ENCODE measurements around the gene CXCL6.
A peak's percentile ranks its signal among the peaks of the same experiment; 100 is the strongest.

The CXCL6 gene

DNA sequence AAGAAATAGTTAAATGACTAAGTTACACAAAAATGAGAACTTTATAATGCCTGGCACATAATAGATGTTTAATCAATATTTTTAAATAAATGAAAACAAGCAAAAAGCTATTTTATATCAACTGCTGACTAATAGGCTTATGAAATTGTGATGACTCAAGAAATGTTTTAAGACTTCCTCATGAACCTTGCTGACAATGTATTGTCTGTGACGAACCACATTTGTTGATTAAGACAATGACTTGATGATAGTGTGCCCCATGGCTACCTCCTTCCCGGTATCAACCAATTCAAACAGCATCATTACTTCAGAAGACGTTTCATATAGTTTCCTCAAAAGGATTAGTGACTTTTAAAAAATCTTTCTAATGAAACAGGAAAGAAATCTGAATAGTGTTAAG, 7.9 kb downstream of the CXCL6 start:
- DNase-seq, result peak; percentile 27

DNA sequence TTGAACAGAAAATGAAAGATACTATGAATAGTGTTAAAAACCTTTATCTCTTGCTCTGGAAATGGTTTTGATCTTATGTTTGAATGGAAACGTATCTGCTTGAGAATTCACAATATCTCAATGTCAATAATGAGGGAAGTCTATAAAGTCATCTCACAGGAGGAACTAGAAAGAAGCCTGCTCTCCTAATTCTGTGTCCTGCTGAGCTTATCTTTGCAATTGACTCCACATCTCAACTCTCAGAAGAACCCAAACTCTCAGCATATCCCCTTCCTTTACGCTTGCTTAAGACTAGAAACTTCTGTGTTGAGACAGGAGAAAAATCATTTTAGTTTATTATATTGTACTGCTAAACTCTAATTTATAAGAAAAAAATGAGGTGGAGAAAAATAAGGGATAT, 8.3 kb downstream of the CXCL6 start:
- no peak for DNase-seq

DNA sequence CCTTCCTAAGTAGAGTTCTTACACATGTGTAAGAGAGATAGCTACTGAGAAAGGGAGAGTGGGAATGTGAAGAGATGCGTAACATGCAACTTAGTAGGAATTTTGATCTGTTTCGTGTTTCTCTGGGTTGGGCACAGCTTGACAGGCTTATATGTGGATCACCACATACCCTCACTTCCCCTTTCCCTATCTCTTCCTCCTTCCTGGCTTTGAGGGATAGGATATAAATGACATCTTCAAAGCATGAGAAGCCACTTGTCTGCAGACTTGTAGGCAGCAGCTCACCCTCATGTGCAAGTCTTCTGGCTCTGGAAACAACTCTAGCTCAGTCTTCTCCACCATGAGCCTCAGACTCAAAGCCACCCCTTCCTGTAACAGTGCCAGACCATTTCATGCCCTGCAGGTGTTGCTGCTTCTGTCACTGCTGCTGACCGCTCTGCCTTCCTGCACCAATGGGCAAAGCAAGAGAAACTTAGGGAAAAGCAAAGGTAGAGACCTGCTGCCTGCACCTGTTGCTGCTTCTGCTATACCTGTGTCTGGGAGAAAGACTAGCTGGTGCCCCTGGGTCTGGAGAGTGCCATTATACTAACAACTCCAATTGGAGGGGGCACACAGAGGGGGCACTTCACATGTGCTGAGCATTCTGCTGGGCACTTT, 11.2 kb downstream of the CXCL6 start:
- no peak for DNase-seq

DNA sequence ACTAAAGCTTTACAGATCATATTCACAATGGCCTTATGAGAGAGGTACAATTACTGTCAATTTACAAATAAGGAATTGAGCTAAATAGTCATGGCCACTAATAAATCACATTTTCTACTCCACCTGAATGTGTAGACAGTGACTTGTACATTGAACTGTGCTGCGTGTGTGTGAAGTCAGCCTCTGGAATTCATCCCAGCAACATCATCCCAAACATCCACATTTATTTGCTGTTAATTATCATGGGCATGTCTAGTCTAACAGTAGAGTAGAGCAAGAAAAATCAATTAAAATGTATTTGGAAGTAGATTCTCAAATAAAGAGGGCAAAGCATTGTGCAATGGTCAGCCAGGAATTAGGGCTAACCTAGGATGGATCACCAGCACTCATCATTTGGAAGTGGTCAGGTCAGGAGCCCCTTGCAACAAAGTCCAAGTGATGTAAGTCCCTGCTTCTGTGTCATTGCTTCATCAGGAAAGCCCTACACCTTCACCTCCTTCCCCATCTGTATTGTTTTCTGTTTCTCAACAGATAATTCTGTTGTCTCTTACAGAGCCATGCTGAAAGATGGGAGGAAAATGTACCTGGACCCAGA, 11.8 kb downstream of the CXCL6 start:
- no peak for DNase-seq

DNA sequence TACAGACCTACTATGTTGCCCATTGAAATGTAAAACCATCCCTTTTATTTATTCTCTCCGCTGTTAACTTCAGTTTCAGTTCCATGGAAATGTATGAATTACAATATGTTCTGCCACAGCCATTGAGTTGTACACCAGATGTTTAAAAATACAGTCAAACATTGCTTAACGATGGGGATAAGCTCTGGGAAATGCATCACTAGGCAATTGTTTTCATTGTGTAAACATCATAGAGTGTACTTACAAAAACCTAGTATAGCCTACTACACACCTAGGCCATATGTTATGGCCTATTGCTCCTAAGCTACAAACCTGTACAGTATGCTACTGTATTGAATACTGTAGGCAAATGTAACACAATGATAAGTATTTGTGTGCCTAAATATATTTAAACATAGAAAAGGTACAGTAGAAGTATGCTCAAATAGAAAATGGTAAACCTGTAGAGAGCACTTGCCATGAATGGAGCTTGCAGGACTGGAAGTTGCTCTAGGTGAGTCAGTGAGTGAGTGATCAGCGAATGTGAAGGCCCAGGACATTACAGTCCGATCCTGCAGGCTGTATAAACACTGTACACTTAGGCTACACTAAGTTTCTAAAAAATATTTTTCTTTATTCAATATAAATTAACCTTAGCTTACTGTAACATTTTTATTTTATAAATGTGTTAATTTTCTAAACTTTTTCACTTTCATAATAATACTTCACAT, 13.9 kb downstream of the CXCL6 start:
- DNase-seq, result no peak

DNA sequence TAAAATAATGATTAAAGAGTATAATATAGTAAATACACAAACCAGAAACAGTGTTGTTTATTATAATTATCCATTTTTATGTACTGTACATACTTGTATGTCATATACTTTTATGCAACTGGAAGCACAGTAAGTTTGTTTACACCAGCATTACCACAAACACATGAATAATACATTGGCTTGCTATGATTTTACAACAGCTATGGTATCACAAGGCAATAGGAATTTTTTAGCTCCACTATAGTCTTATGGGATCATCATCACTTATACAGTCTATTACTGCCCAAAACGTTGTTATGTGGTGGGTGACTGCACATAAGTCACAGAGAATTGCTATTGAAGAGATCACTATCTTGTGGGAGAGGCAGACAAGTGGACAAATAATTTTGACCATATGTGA, 14.8 kb downstream of the CXCL6 start:
- DNase-seq, result no peak

DNA sequence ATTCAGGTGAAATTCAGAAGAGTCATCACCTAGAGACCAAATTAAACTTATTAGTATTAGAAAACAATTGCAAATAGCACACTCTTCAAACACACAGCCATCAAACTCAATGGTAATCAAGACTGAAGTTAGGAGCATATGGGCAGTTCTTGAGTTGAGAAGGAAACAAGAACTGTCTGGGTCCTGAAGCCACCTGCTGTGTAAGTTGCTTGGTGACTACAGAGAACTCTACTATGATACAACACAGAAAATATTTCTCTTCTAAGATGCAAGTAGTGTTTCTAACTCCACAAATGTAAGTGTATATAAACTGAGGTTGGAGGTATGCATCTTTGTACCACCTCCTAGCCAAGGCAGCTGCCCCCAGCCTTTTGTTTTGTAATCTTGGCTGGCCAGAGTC, 16.3 kb downstream of the CXCL6 start:
- DNase-seq, result no peak

DNA sequence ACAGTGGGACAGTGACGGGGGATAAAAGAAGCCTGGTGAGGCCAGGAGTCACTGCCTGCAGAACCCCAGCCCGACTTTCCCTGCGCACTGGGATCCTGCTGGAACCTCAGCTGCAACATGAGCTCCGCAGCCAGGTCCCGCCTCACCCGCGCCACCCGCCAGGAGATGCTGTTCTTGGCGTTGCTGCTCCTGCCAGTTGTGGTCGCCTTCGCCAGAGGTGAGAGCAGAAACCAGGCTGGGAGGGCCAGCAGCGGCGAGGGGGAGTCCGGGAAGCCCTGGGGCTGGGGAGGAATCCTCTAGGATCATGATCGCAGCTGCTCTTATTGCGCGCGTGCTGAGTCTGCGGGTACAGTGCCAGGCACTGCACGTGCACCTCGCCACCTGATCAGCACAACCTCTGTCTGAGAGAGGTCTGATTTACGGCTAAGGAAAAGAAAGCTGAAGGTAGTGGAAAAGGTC, 16.8 kb downstream of the CXCL6 start, which contains the start of gene PF4V1:
Gene PF4V1 (plus strand): TSS at position 51 of the 459 bp plus-strand sequence. CDS start 67 bp downstream, at position 118.
- DNase-seq, result no peak

DNA sequence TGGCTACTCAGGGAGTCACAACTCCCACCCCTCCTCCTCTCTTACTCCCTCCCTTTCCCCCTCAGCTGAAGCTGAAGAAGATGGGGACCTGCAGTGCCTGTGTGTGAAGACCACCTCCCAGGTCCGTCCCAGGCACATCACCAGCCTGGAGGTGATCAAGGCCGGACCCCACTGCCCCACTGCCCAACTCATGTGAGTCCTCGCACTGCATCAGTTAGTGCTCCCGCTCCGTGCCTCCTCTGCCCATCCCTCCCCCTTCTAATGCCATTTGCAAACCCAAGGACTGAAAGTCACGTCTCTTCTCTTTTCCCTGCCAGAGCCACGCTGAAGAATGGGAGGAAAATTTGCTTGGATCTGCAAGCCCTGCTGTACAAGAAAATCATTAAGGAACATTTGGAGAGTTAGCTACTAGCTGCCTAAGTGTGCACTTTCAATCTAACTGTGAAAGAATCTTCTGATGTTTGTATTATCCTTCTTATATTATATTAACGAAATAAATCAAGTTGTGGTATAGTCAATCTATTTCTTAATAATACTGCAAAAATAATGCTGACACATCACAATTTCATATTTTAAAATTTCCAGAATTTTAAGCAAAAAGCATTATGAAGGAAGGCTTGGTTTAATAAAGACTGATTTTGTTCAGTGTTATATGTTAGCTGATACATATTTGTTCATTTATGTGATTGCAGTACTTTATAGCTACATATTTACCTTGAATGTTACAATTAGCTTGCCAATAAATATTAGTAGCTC, 17.4 kb downstream of the CXCL6 start:
- no peak for DNase-seq

DNA sequence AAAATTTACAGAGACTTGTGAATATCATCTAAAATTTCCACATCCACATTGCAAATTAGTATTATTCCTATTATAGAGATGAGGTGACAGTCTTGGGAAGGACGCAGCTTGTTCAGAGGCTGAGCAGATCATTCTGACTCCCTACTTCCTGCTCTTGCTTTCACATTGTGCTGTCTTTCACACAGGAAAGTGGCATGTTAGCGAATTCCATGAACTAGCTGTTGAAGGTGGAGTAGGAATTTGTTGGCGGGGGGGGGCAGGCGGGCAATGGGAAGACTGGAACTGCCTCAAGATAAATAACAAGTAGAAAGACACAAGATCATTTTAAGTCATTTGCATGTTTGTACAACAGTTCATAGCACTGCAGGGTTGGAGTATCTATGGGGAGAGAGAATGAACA, 18.9 kb downstream of the CXCL6 start:
- no peak for DNase-seq

DNA sequence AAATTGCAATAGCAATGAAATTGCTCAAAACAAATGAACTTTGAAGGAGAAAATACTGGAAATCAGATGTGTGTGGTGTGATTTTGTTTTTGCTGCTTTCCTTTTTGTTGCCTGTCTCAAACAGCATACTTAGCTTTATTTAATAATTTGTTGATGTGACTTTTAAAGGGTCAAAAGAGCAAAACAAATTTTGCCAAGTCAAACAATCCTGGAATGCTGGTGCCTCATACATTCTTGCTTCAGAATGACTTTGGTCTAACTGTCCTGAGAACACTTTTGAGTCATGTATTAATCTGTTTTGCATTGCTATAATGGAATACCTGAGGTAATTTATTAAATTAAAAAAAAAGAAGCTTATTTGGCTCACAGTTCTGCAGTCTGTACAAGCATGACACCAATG, 20.0 kb downstream of the CXCL6 start:
- DNase-seq, result no peak

DNA sequence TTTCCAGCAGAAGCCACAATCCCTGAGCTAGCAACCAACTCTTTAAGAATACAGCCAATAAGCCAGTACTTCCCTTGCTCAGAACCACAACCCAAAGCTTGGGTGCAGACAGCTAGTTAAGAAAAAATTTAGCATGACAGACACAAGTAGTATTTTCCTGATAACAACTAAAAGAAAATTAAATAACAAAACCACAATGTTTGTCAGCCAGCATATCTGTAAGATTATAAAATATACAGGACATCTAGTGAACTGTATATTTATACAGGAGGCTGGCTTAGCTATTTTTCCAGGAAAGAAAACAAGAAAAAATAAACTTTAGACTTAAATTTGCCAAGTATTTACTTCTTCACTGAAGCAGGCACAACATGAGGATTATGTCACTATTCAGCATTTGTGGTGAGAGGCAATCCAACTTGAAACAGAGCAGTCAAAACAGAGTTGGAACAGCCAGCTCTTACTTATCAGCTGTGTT, 23.2 kb downstream of the CXCL6 start:
- DNase-seq, result no peak

DNA sequence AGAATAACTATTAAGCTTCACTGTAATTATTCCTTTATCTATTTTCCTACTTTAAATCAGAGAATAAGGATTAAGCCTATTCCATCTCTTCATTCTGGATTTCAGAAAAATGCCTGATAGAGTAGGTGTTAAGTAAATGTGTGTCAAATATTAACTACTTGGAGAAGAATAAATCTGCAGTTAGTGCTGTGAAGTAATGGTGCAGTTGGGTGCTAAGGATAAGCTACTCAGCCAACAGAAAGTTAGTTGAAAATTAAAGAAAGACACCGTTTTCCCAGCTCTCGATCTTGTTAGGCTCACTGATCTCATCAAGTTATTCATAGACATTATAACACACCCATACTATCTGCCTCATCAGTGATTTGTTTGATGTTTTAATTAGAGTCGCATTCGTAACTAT, 23.7 kb downstream of the CXCL6 start:
- no peak for DNase-seq

DNA sequence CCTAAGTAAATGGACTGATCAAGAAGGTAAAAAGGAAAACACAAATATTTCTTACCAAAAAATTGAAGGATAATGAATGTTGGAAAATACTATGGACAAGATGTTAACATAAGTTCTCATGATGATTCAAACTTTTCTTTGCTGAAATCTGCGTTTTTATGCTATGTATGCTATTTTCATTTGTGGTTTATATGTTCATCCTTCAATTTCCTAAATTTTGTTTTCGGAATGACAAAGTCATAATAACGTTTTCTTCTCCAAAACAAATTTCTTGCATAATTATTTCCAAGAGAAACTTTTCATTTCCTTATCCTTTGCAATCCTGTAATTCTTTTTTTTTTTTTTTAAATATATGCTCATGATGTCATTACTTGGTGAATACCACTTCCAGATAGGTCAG, 24.4 kb downstream of the CXCL6 start:
- no peak for DNase-seq

DNA sequence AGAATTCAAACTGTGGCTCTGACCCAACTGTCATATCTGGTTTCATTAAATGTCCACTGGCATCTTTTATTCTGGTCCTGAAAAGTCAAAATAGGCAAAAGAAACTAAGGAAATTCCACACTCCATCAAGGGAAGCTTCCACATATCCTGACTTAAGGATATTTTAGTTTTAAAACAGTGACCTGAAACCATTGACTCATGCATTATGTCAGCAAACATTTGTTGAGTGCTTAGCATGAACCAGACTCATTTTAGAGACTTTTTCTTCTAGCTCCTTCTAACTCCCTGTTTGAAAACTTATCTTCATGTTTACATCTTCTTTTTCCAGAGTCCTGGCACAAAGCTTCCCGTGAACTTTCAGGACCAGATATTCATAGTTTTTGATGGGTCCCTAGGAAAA, 25.8 kb downstream of the CXCL6 start:
- DNase-seq, result no peak

DNA sequence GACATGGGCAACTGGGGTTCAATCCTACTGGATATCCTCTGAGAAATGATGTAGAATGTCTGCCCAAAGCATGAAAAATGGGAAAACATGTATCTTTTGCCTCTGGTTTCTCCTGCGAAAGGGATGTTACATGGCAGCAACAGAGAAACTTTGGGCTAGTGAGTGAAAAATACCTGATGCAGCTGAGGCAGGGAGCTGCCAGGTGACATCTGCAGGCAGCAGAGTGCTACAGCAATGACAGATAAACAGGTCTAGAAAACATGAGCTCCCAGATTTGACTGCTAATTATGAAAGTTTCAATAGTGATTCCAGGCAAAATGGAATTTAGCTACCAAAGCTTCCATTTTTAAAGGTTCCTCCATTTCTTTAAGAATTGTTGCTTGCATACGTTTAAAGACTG, 27.9 kb downstream of the CXCL6 start:
- DNase-seq, result peak; percentile 40

DNA sequence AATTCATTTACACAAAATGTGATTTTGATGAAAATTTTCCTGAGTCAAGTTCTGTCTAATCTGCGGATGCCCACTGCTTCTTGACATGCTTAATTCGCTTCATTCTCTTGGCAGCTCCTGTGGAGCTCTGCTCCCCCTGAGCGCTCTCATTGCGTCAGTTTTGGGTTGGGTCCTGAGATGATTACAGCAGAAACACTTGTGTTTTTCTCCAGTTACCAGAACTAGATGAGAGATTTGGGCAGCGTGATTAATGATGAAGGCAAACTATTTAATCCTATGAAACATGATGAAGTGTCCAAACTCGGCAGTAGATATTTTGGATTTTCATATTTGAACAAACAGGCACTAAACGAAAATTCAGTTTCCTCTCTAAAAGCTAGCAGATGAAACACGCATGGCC, 28.5 kb downstream of the CXCL6 start:
- no peak for DNase-seq

DNA sequence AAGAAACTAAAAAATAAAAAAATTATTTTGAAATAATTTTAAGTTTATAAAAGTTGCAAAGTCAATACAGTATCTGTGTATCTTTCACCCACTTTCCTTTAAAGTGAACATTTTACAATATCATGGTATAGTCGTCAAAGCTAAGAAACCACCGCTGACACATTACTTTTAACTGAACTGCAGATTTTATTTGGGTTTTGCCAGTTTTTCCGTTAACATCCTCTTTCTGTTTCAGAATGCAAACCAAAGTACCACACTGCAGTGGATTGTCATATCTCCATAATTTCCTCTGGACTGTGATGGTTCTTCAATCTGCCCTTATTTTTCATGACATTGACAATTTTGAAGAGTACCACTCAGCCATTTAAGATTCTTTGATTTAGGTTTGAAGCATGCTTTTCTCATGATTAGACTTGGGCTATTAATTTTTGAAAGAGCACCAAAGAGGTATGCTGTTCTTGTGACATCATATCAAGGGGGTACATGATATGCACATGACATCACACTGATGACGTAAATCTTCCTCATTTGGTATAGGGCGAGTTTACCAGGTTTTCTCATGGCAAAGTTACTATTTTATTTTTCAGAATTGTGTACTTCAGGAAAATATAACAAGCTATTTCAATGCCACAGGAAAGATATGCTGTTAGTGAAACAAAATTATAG, 29.1 kb downstream of the CXCL6 start:
- DNase-seq, result no peak

DNA sequence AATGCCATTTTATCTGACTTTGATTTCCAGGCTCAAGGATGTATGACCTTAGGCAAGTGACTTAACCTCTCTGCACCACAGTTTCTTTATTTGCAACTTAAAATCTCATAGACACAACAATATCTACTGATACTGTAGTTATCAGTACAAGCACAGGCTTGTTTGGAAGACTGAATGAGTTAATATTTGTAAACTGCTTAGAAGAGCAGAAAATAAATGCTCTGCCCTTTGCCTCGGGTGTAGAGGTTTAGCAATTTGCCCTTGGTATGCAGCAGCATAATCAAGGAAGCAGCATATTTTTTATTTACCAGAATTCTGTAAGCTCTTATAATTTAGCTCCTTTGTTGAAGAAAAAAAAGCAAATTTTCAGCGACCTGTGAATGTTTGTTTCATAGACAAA, 29.8 kb downstream of the CXCL6 start:
- DNase-seq, result no peak

DNA sequence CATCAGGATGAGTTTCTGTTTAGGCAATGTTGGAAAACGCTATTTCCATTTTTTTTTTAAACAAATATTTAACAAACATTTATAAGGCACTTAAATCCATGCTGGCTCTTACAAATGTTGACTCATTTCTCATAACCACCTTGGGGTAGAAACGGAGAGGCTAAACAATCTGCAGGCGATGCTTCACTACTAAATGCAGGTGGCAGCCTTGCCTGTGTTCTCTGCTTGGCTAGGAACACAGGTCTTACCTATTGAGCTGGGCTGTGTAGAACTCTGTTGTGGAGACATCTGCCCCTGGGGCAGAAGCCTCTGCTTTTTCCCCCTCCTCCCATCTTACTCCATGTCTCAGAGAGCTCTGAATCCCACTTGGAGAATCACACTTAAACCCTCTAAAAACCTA, 31.3 kb downstream of the CXCL6 start:
- no peak for DNase-seq

DNA sequence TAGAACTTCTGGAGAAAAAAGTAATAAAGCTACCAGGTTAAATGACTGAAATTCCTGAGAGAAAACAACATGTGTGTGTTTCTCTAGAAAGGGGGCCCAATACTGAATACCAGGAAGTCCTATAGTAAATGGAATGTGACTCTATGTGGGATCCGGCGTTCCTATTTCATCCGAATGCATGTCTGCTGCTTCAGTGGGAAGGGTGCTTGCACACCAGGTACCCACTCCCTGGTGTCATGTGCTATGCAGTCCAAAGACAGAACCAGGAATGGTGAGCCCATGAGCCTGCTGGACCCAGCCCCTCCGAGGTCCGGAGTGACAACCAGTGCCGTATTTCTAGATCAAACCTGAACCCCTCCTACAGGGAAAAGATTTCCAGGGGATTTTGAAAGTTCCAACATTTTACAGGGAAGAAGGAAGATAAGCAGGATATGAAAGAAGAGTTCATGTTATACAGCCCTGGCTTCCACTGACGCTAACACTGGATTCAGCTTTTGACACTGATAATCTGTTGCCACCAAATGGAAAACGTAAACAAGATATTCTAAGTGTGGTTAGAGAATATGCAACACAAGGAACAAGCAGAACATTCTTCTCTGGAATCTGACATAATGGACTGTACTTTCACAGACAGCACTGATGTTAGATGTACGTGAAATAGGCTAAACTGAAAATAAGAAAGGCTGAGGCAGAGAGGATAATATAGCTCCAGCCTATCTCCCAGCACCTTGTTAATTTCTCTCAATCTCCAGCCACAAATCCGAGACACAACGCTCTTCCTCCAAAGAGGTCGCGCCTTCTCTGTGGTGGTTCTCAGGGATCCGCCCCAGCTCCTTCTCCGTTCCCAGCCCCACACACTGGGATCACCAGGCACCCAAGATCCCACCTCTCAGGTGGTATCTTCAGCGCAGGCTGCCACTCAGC, 32.0 kb downstream of the CXCL6 start:
- peak; percentile 20 for DNase-seq
